Glutamatergic neuron (in vitro differentiated cells): ENCODE results near the gene NTNG1. TPM values are rescaled to one million over a fixed set of nuclear protein-coding genes. Genes with fewer than 3 reads are reported as not detected.
"Not testable (repeated sequence)": the region's sequence is repeated elsewhere in the genome, so short reads cannot be mapped to it uniquely, and the experiment has no call there.

Source experiments
- DNase-seq: peaks from one replicate; pipeline ENCODE4 v3.0.0; 2022
- H3K27ac Mint-ChIP-seq: one replicate; pipeline ENCODE4 v1.8.0; 2020; ENCODE audit warnings: mild to moderate bottlenecking, mixed read lengths, inconsistent platforms; ENCODE audit not compliant: unreplicated experiment
- H3K27me3 Mint-ChIP-seq: one replicate; pipeline ENCODE4 v1.8.0; 2020; ENCODE audit warnings: mild to moderate bottlenecking, moderate library complexity, mixed read lengths, inconsistent platforms; ENCODE audit not compliant: unreplicated experiment
- H3K36me3 Mint-ChIP-seq: one replicate; pipeline ENCODE4 v1.8.0; 2020; ENCODE audit warnings: mild to moderate bottlenecking, mixed read lengths, inconsistent platforms; ENCODE audit not compliant: unreplicated experiment
- H3K4me1 Mint-ChIP-seq: one replicate; pipeline ENCODE4 v1.8.0; 2020; ENCODE audit warnings: mild to moderate bottlenecking, low read depth, mixed read lengths, inconsistent platforms; ENCODE audit not compliant: unreplicated experiment
- H3K4me3 Mint-ChIP-seq: one replicate; pipeline ENCODE4 v1.8.0; 2020; ENCODE audit warnings: mild to moderate bottlenecking, mixed read lengths, inconsistent platforms; ENCODE audit not compliant: unreplicated experiment
- H3K9me3 Mint-ChIP-seq: one replicate; pipeline ENCODE4 v1.8.0; 2020; ENCODE audit warnings: mild to moderate bottlenecking, moderate library complexity, mixed read lengths, inconsistent platforms; ENCODE audit not compliant: unreplicated experiment
- long read RNA-seq: library from polyadenylated mRNA; unstranded; transcript quantifications from one replicate; pipeline ENCODE4 v2.0.0, GENCODE V29; 2020; ENCODE audit not compliant: unreplicated experiment
- total RNA-seq: library from RNA; stranded (reverse); fragmentation: NEBNext Ultra II Directional; extraction: Animal tissue kit (Norgen Biotek cat#: 25700); gene quantifications from one replicate; pipeline ENCODE4 v1.2.1, GENCODE V29; 2021; ENCODE audit not compliant: unreplicated experiment
- TF ChIP-seq, protein P1 (sequence below): fragments of 200-600 bp; sonication (generic); IDR thresholded peaks from one replicate; pipeline ENCODE4 v1.5.0; 2021; ENCODE audit not compliant: partially characterized antibody, unreplicated experiment

The NTNG1 gene
- total RNA-seq, result 3.2 TPM
- long read RNA-seq, partial matches to known transcripts, result 0 of 1 reads
- long read RNA-seq, other reads (novel, unspliced or antisense), result 1 of 1 reads

DNA sequence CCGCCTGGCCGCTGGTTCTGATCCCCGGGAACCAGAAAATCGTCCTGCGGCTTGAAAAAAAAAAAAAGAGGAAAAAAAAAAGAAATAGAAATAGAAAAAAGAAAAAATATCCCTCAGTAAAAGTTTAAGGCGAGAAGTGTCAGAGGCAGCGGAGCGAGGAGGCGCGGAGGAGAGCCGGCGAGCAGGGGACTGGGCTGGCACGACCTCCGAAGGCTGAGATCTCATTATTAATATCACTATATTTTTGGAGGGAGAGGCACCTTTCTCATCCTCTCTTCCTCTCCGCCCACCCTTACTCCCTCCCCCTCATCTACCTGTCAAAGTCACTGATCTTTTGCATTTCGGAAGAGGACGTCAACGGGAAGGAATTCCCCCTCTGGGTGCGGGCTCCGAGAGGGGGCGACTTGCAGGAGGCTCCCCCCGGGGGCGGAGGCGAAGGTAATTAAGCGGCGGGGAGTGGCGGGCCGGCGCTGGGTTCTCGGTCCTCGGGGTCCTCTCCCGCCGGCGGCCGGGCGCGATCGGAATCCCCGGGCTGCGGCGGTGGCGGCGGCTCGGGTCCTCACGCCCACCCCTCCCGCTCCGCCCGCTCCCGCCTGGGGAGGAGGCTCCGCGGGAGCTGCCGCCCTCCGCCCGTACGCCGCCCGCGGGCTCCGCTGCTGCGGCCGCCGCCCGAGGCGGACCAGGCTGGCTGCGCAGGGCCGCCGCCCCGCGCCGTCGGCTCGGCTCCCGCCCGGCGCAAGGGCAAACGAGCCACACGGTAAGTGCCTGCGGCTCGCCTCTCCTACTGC lies at the start of gene NTNG1:
Gene NTNG1 (plus strand): TSS at position 337 of the 788 bp plus-strand sequence.
- TF ChIP-seq, protein P1, sequence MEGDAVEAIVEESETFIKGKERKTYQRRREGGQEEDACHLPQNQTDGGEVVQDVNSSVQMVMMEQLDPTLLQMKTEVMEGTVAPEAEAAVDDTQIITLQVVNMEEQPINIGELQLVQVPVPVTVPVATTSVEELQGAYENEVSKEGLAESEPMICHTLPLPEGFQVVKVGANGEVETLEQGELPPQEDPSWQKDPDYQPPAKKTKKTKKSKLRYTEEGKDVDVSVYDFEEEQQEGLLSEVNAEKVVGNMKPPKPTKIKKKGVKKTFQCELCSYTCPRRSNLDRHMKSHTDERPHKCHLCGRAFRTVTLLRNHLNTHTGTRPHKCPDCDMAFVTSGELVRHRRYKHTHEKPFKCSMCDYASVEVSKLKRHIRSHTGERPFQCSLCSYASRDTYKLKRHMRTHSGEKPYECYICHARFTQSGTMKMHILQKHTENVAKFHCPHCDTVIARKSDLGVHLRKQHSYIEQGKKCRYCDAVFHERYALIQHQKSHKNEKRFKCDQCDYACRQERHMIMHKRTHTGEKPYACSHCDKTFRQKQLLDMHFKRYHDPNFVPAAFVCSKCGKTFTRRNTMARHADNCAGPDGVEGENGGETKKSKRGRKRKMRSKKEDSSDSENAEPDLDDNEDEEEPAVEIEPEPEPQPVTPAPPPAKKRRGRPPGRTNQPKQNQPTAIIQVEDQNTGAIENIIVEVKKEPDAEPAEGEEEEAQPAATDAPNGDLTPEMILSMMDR, result no peak
- Mint-ChIP-seq H3K36me3 (no peaks in the 10 kb centered on the region), H3K27ac (no peak within 1 kb of the TSS), H3K27me3 (peaks cover 2% of the 10 kb centered on the region), H3K9me3 (peaks cover 4% of the 10 kb centered on the region), H3K4me1 (no peaks in the 10 kb centered on the region), H3K4me3 (peak within 1 kb of the TSS; percentile 93)
- peak; percentile 53 for DNase-seq

DNA sequence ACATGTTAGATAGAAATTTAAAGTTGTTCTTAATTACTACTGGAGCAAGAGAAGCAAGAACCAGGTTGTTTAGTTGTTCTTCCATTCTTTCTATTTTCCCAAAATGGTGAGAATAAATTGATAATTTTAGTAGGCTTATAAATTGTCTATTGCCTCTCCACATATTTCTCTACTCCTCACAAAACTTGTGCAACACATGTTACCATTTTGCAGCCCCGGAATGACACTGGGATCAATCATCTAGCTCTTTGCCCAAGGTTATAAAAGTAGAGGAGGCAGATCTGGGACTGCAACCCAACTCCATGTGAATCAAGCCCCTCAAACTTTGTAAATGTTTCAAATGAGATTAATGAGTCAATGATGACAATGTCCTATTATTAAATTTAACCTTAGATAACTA lies 49.4 kb upstream of the NTNG1 start:
- no peak overlapping the region for H3K27ac Mint-ChIP-seq
- H3K36me3 Mint-ChIP-seq, result no peaks in the 10 kb centered on the region
- H3K27me3 Mint-ChIP-seq, result no peaks in the 10 kb centered on the region
- H3K4me3 Mint-ChIP-seq, result no peak overlapping the region
- H3K9me3 Mint-ChIP-seq, result no peaks in the 10 kb centered on the region
- no peaks in the 10 kb centered on the region for H3K4me1 Mint-ChIP-seq
- DNase-seq, result no peak
- TF ChIP-seq, protein P1, result no peak

- not testable (repeated sequence) for H3K27ac Mint-ChIP-seq, H3K36me3 Mint-ChIP-seq, H3K4me3 Mint-ChIP-seq, H3K9me3 Mint-ChIP-seq, DNase-seq, H3K4me1 Mint-ChIP-seq, H3K27me3 Mint-ChIP-seq
Observed at GRCh38 chr1:107093395-107093794, 47.4 kb upstream of the NTNG1 start.

DNA sequence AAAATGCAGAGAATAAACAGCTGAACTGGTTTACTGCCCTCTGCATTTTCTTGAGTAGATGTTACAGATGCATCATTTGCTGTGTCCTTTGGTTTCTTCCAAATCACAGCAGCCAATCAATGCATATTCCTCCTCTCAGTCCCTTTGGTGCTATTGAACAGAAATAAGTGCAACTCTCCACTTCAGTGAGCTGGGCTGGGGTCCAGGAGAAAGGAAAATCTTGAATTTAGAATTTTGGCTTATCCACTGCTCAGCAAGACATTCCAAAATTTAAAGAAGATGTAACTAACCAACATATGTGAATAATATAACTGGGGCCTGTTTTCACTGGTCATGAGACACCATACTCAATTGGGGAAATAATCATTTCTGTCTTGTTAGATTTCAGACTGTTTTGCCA lies 45.2 kb upstream of the NTNG1 start:
- Mint-ChIP-seq H3K27ac (no peak overlapping the region), H3K27me3 (no peaks in the 10 kb centered on the region), H3K9me3 (no peaks in the 10 kb centered on the region), H3K36me3 (no peaks in the 10 kb centered on the region), H3K4me1 (no peaks in the 10 kb centered on the region), H3K4me3 (no peak overlapping the region)
- no peak for DNase-seq
- TF ChIP-seq, protein P1, result no peak

- H3K27ac Mint-ChIP-seq, result no peak overlapping the region
- H3K36me3 Mint-ChIP-seq, result no peaks in the 10 kb centered on the region
- no peaks in the 10 kb centered on the region for H3K4me1 Mint-ChIP-seq
- no peak overlapping the region for H3K4me3 Mint-ChIP-seq
- H3K9me3 Mint-ChIP-seq, result no peaks in the 10 kb centered on the region
- TF ChIP-seq, protein P1, result no peak
- H3K27me3 Mint-ChIP-seq, result no peaks in the 10 kb centered on the region
- DNase-seq, result no peak
Observed at GRCh38 chr1:107096690-107097089, 44.1 kb upstream of the NTNG1 start.
